HEK293 (cell line): ENCODE results near the gene SLC34A3.
A peak's percentile ranks its signal among the peaks of the same experiment; 100 is the strongest.

Source experiments
- GLIS2 ChIP-seq: fragments of 450-650 bp; formaldehyde crosslinking; IDR thresholded peaks from 2 replicates; pipeline ENCODE4 v1.5.1; 2016; ENCODE audit warnings: missing biosample characterization, missing genetic modification characterization
- KLF10 ChIP-seq: fragments of 450-650 bp; IDR thresholded peaks from 2 replicates; pipeline ENCODE4 v1.5.1; 2018; ENCODE audit warnings: missing biosample characterization, mild to moderate bottlenecking, missing genetic modification characterization
- KLF8 ChIP-seq: fragments of 450-650 bp; formaldehyde crosslinking; IDR thresholded peaks from 2 replicates; pipeline ENCODE4 v1.5.1; 2016; ENCODE audit warnings: missing biosample characterization, missing genetic modification characterization
- KLF9 ChIP-seq: fragments of 450-650 bp; formaldehyde crosslinking; IDR thresholded peaks from 2 replicates; pipeline ENCODE4 v1.5.1; 2016; ENCODE audit warnings: missing biosample characterization, missing genetic modification characterization, low read depth
- PATZ1 ChIP-seq: fragments of 450-650 bp; formaldehyde crosslinking; IDR thresholded peaks from 2 replicates; pipeline ENCODE4 v1.5.1; 2016; ENCODE audit warnings: missing biosample characterization, missing genetic modification characterization
- SCRT1 ChIP-seq: fragments of 450-650 bp; formaldehyde crosslinking; IDR thresholded peaks from 2 replicates; pipeline ENCODE4 v1.5.1; 2016; ENCODE audit warnings: missing biosample characterization, missing genetic modification characterization, borderline replicate concordance
- SP2 ChIP-seq: fragments of 450-650 bp; formaldehyde crosslinking; IDR thresholded peaks from 2 replicates; pipeline ENCODE4 v1.5.1; 2016; ENCODE audit warnings: missing biosample characterization, missing genetic modification characterization
- TRIM28 ChIP-seq: IDR thresholded peaks from 2 replicates; pipeline ENCODE4 v1.6.1; 2011; ENCODE audit warnings: low read length, control low read depth, borderline replicate concordance
- ZBTB20 ChIP-seq: fragments of 450-650 bp; formaldehyde crosslinking; IDR thresholded peaks from 2 replicates; pipeline ENCODE4 v1.5.1; 2016; ENCODE audit warnings: missing biosample characterization, missing genetic modification characterization
- ZBTB21 ChIP-seq: fragments of 450-650 bp; formaldehyde crosslinking; IDR thresholded peaks from 2 replicates; pipeline ENCODE4 v1.5.1; 2017; ENCODE audit warnings: missing biosample characterization, missing genetic modification characterization
- ZNF174 ChIP-seq: fragments of 450-650 bp; formaldehyde crosslinking; IDR thresholded peaks from 2 replicates; pipeline ENCODE4 v1.5.0; 2017; ENCODE audit warnings: missing biosample characterization, mild to moderate bottlenecking, missing genetic modification characterization
- ZNF2 ChIP-seq: fragments of 450-650 bp; formaldehyde crosslinking; IDR thresholded peaks from 2 replicates; pipeline ENCODE4 v1.5.1; 2016; ENCODE audit warnings: missing biosample characterization, missing genetic modification characterization
- ZNF24 ChIP-seq: fragments of 450-650 bp; formaldehyde crosslinking; IDR thresholded peaks from 2 replicates; pipeline ENCODE4 v1.5.1; 2016; ENCODE audit warnings: missing biosample characterization, missing genetic modification characterization
- ZNF404 ChIP-seq: fragments of 450-650 bp; formaldehyde crosslinking; IDR thresholded peaks from 2 replicates; pipeline ENCODE4 v1.5.1; 2017; ENCODE audit warnings: missing biosample characterization, missing genetic modification characterization
- ZNF501 ChIP-seq: fragments of 450-650 bp; formaldehyde crosslinking; IDR thresholded peaks from 2 replicates; pipeline ENCODE4 v1.5.1; 2016; ENCODE audit warnings: missing biosample characterization, missing genetic modification characterization
- ZNF561 ChIP-seq: fragments of 450-650 bp; IDR thresholded peaks from 2 replicates; pipeline ENCODE4 v1.5.1; 2018; ENCODE audit warnings: missing biosample characterization, missing genetic modification characterization, borderline replicate concordance
- ZNF600 ChIP-seq: fragments of 450-650 bp; formaldehyde crosslinking; IDR thresholded peaks from 2 replicates; pipeline ENCODE4 v1.5.1; 2016; ENCODE audit warnings: missing biosample characterization, missing genetic modification characterization
- ZNF610 ChIP-seq: fragments of 450-650 bp; formaldehyde crosslinking; IDR thresholded peaks from 2 replicates; pipeline ENCODE4 v1.5.1; 2016; ENCODE audit warnings: missing biosample characterization, missing genetic modification characterization, borderline replicate concordance
- ZNF654 ChIP-seq: fragments of 450-650 bp; formaldehyde crosslinking; IDR thresholded peaks from 2 replicates; pipeline ENCODE4 v1.5.1; 2016; ENCODE audit warnings: low read depth, missing biosample characterization, missing genetic modification characterization
- ZNF660 ChIP-seq: fragments of 450-650 bp; IDR thresholded peaks from 2 replicates; pipeline ENCODE4 v1.5.1; 2018; ENCODE audit warnings: missing biosample characterization, mild to moderate bottlenecking, missing genetic modification characterization
- ZNF692 ChIP-seq: fragments of 450-650 bp; formaldehyde crosslinking; IDR thresholded peaks from 2 replicates; pipeline ENCODE4 v1.5.1; 2016; ENCODE audit warnings: missing biosample characterization, missing genetic modification characterization
- ZNF76 ChIP-seq: fragments of 450-650 bp; formaldehyde crosslinking; IDR thresholded peaks from 2 replicates; pipeline ENCODE4; 2016; ENCODE audit warnings: low read depth, missing biosample characterization, missing genetic modification characterization, borderline replicate concordance
- ZSCAN16 ChIP-seq: fragments of 450-650 bp; formaldehyde crosslinking; IDR thresholded peaks from 2 replicates; pipeline ENCODE4 v1.5.1; 2016; ENCODE audit warnings: missing biosample characterization, missing genetic modification characterization
- ZSCAN18 ChIP-seq: fragments of 450-650 bp; formaldehyde crosslinking; IDR thresholded peaks from 2 replicates; pipeline ENCODE4 v1.5.1; 2016; ENCODE audit warnings: missing biosample characterization, missing genetic modification characterization
- ZSCAN23 ChIP-seq: fragments of 450-650 bp; formaldehyde crosslinking; IDR thresholded peaks from 2 replicates; pipeline ENCODE4 v1.5.1; 2016; ENCODE audit warnings: missing biosample characterization, missing genetic modification characterization
- TF ChIP-seq, protein P1 (sequence below): fragments of 450-650 bp; formaldehyde crosslinking; optimal IDR thresholded peaks from 2 replicates; pipeline ENCODE3; 2016; ENCODE audit warnings: missing biosample characterization, mild to moderate bottlenecking, missing genetic modification characterization
- TF ChIP-seq, protein P2 (sequence below): fragments of 450-650 bp; formaldehyde crosslinking; conservative IDR thresholded peaks from 2 replicates; pipeline ENCODE4 v1.5.1; 2016; ENCODE audit warnings: low read depth, missing biosample characterization, missing genetic modification characterization

SLC34A3 gene

DNA sequence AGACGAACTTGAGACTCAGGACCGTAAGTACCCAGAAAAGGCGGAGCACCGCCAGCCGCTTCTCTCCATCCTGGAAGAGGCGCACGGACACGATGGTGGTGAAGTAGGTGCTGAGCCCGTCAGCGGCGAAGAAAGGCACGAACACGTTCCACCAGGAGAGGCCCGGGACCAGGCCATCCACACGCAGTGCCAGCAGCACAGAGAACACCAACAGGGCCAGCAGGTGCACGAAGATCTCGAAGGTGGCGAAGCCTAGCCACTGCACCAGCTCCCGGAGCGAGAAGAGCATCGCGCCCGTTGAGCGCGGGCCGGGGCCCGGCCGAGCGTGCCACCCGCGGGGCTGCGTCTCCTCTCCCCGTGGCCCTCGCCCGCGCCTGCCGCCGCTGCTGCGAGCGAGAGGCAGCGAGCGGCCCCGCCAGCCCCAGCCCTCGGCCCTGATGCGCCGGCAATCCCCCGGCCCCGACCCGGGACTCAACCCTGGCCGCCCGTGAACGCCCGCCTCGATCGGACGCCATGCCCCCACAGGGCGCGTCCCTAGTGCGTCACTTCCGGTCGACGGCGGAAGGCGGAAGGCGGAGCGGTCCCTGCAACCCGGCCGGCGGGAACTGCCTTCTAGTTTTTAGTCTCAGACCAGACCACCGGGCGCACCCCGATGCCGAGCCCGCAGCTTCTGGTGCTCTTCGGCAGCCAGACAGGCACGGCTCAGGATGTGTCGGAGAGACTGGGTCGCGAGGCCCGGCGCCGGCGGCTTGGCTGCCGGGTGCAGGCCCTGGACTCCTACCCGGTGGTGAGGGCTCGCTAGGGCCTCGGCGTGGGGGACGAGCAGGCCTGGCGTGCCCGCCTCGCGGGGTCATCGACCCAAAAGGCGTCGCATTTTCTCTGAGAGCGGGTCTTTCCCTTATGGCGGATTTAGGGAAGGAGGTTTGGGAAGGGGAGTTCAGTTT is 25.3 kb upstream of the SLC34A3 start, which contains the start of the genes NDOR1 and TMEM203 (continued):
- TF ChIP-seq ZSCAN23 (tag by site-specific recombination) (peak; percentile 49; the same call in 1 of the 2 replicates), KLF8 (peak; percentile 71), ZNF561 (peak; percentile 86), KLF9 (tag by site-specific recombination) (0 out of 2 replicates have a peak, but pooled peaks have one; percentile 18), ZNF692 (peak; percentile 44; the same call in 1 of the 2 replicates), ZNF654 (no peak), TRIM28 (no peak), GLIS2 (tag by site-specific recombination) (peak; percentile 58), ZNF660 (tag by site-specific recombination) (peak; percentile 74), ZNF501 (tag by site-specific recombination) (peak; percentile 65; the same call in 1 of the 2 replicates), KLF10 (tag by site-specific recombination) (peak; percentile 72; the same call in 1 of the 2 replicates), ZNF610 (tag by site-specific recombination) (0 out of 2 replicates have a peak, but pooled peaks have one; percentile 49), SP2 (tag by site-specific recombination) (peak; percentile 88), SCRT1 (tag by site-specific recombination) (no peak), ZSCAN16 (no peak), ZNF2 (tag by site-specific recombination) (peak; percentile 66; the same call in 1 of the 2 replicates), PATZ1 (peak; percentile 53; the same call in 1 of the 2 replicates), ZNF174 (tag by site-specific recombination) (no peak), ZNF24 (tag by site-specific recombination) (0 out of 2 replicates have a peak, but pooled peaks have one; percentile 42), ZBTB21 (tag by site-specific recombination) (peak; percentile 25; the same call in 1 of the 2 replicates), ZNF404 (no peak), ZNF76 (tag by site-specific recombination) (peak; percentile 62; the same call in 1 of the 2 replicates), ZBTB20 (tag by site-specific recombination) (peak; percentile 42; the same call in 1 of the 2 replicates), ZSCAN18 (no peak), ZNF600 (tag by site-specific recombination) (peak; percentile 71)
- TF ChIP-seq, protein P1, sequence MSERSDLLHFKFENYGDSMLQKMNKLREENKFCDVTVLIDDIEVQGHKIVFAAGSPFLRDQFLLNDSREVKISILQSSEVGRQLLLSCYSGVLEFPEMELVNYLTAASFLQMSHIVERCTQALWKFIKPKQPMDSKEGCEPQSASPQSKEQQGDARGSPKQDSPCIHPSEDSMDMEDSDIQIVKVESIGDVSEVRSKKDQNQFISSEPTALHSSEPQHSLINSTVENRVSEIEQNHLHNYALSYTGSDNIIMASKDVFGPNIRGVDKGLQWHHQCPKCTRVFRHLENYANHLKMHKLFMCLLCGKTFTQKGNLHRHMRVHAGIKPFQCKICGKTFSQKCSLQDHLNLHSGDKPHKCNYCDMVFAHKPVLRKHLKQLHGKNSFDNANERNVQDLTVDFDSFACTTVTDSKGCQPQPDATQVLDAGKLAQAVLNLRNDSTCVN (tag by site-specific recombination): peak; percentile 79
- TF ChIP-seq, protein P2, sequence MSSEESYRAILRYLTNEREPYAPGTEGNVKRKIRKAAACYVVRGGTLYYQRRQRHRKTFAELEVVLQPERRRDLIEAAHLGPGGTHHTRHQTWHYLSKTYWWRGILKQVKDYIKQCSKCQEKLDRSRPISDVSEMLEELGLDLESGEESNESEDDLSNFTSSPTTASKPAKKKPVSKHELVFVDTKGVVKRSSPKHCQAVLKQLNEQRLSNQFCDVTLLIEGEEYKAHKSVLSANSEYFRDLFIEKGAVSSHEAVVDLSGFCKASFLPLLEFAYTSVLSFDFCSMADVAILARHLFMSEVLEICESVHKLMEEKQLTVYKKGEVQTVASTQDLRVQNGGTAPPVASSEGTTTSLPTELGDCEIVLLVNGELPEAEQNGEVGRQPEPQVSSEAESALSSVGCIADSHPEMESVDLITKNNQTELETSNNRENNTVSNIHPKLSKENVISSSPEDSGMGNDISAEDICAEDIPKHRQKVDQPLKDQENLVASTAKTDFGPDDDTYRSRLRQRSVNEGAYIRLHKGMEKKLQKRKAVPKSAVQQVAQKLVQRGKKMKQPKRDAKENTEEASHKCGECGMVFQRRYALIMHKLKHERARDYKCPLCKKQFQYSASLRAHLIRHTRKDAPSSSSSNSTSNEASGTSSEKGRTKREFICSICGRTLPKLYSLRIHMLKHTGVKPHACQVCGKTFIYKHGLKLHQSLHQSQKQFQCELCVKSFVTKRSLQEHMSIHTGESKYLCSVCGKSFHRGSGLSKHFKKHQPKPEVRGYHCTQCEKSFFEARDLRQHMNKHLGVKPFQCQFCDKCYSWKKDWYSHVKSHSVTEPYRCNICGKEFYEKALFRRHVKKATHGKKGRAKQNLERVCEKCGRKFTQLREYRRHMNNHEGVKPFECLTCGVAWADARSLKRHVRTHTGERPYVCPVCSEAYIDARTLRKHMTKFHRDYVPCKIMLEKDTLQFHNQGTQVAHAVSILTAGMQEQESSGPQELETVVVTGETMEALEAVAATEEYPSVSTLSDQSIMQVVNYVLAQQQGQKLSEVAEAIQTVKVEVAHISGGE (tag by site-specific recombination): peak; percentile 97
